ENCODE measurements around the gene FSIP1.

FSIP1 gene

GRCh38 chr15:39719109-39719508, 63.5 kb downstream of the FSIP1 start:
- DNase-seq: no peak

- DNase-seq: peak in 1 of 2 donors; percentile 5
Measured at GRCh38 chr15:39717134-39717533, 65.5 kb downstream of the FSIP1 start.

- no peak for DNase-seq
Measured at GRCh38 chr15:39714251-39714650, 68.4 kb downstream of the FSIP1 start.

GRCh38 chr15:39713846-39714245, 68.8 kb downstream of the FSIP1 start:
- DNase-seq: no peak

GRCh38 chr15:39710681-39711080, 72.0 kb downstream of the FSIP1 start:
- no peak for DNase-seq

GRCh38 chr15:39709941-39710340, 72.7 kb downstream of the FSIP1 start:
- DNase-seq: no peak

GRCh38 chr15:39706206-39706605, 76.4 kb downstream of the FSIP1 start:
- DNase-seq: no peak

GRCh38 chr15:39704689-39705088, 78.0 kb downstream of the FSIP1 start:
- DNase-seq: no peak

- DNase-seq: no peak
Measured at GRCh38 chr15:39704235-39704634, 78.4 kb downstream of the FSIP1 start.

GRCh38 chr15:39701988-39702387, 80.7 kb downstream of the FSIP1 start:
- DNase-seq: no peak

- DNase-seq: no peak
Measured at GRCh38 chr15:39700375-39700700, 82.3 kb downstream of the FSIP1 start.

GRCh38 chr15:39699516-39700374, 82.9 kb downstream of the FSIP1 start:
- no peak for DNase-seq

GRCh38 chr15:39698444-39699390, 83.9 kb downstream of the FSIP1 start:
- no peak for DNase-seq

GRCh38 chr15:39697509-39697908, 85.1 kb downstream of the FSIP1 start:
- DNase-seq: no peak

GRCh38 chr15:39695793-39696192, 86.8 kb downstream of the FSIP1 start:
- DNase-seq: no peak

- DNase-seq: no peak
Measured at GRCh38 chr15:39692356-39693327, 90.0 kb downstream of the FSIP1 start.

- no peak for DNase-seq
Measured at GRCh38 chr15:39690881-39691634, 91.6 kb downstream of the FSIP1 start.

GRCh38 chr15:39687965-39688364, 94.7 kb downstream of the FSIP1 start:
- no peak for DNase-seq

GRCh38 chr15:39685999-39686613, 96.5 kb downstream of the FSIP1 start:
- DNase-seq: peak; percentile 15 to 62

- no peak for DNase-seq
Measured at GRCh38 chr15:39685367-39685766, 97.3 kb downstream of the FSIP1 start.

- DNase-seq: no peak
Measured at GRCh38 chr15:39684233-39684632, 98.4 kb downstream of the FSIP1 start.

All from CD4-positive, alpha-beta T cell treated with Interferon alpha-2 for 1 hour (primary cell).